Activated B cell treated with CpG ODN at 0.5 μM for 24 hours (primary cell): ENCODE measurements around the gene MICU1. TPM values are rescaled to one million over a fixed set of nuclear protein-coding genes. Genes with fewer than 3 reads are reported as not detected.

Experiments used
- ATAC-seq: fragments of 200-7000 bp; cut with Tn5 transposase; one replicate; pipeline ENCODE4 v1.10.0; 2021; ENCODE audit warnings: low read depth, mild to moderate bottlenecking, moderate library complexity
- CTCF ChIA-PET: fragments of 350-600 bp; sonication (Branson Sonifier 250); formaldehyde crosslinking; loops from one replicate; lab custom pipeline; 2021; ENCODE audit warnings: antibody characterized with exemption; lab: Charles Lee
- POLR2A ChIA-PET: fragments of 350-600 bp; sonication (Branson Sonifier 250); formaldehyde crosslinking; loops from one replicate; lab custom pipeline; 2021; ENCODE audit warnings: antibody characterized with exemption; lab: Charles Lee
- DNase-seq: peaks from one replicate; pipeline ENCODE4 v3.0.0; 2022
- H3K27ac Mint-ChIP-seq: one replicate; pipeline ENCODE4 v1.8.0; 2020; ENCODE audit warnings: mixed read lengths
- H3K27me3 Mint-ChIP-seq: one replicate; pipeline ENCODE4 v1.8.0; 2021; ENCODE audit warnings: mixed read lengths
- H3K36me3 Mint-ChIP-seq: one replicate; pipeline ENCODE4 v1.8.0; 2021; ENCODE audit warnings: low read depth, mixed read lengths
- H3K4me1 Mint-ChIP-seq: one replicate; pipeline ENCODE4 v1.8.0; 2021; ENCODE audit warnings: mixed read lengths
- H3K4me3 Mint-ChIP-seq: one replicate; pipeline ENCODE4 v1.8.0; 2020; ENCODE audit warnings: mild to moderate bottlenecking, mixed read lengths
- H3K9me3 Mint-ChIP-seq: one replicate; pipeline ENCODE4 v1.8.0; 2020; ENCODE audit warnings: mixed read lengths
- intact Hi-C: fragments of 100-400 bp; cut with micrococcal nuclease; formaldehyde crosslinking; loops from one replicate; pipeline ENCODE4 v1.15.1; 2024
- total RNA-seq: library from RNA; stranded (reverse); gene quantifications from 2 replicates; pipeline ENCODE4 v1.2.3, GENCODE V29; 2022
- TF ChIP-seq, protein P1 (sequence below): fragments of 200-600 bp; IDR thresholded peaks from one replicate; pipeline ENCODE4 v1.8.0; 2022; ENCODE audit warnings: antibody characterized with exemption, mild to moderate bottlenecking

The MICU1 gene
- total RNA-seq, 1 donor from 2014 or later = 27.4 TPM

DNA sequence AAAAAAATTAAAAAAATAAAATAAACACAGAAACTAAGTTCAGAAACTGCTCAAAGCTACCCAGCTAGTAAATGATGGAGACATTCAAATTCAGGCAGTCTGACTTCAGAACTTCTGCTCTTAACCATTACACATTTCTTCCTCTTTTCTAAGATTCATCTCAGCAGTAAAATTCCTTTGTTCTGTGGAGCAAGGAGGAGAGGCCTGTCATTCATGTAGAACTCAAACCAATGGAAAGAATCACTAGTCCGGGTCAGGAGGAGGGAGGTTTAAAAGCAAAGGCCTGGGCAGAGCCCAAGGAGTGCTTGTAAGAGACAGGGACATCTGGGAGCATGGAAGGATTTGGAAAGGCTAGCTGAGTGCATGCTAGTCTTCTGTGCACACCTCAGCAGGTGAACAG, 233.3 kb downstream of the MICU1 start:
- CTCF ChIA-PET = no interaction called here
- intact Hi-C loops = no loop called here
- H3K27ac Mint-ChIP-seq = no peak overlapping the region
- H3K4me1 Mint-ChIP-seq = no peaks in the 10 kb centered on the region
- POLR2A ChIA-PET = no interaction called here
- H3K27me3 Mint-ChIP-seq = no peaks in the 10 kb centered on the region
- H3K36me3 Mint-ChIP-seq = peaks cover 33% of the 10 kb centered on the region
- DNase-seq (no peak), ATAC-seq (no peak)
- H3K9me3 Mint-ChIP-seq = no peaks in the 10 kb centered on the region
- TF ChIP-seq, protein P1, sequence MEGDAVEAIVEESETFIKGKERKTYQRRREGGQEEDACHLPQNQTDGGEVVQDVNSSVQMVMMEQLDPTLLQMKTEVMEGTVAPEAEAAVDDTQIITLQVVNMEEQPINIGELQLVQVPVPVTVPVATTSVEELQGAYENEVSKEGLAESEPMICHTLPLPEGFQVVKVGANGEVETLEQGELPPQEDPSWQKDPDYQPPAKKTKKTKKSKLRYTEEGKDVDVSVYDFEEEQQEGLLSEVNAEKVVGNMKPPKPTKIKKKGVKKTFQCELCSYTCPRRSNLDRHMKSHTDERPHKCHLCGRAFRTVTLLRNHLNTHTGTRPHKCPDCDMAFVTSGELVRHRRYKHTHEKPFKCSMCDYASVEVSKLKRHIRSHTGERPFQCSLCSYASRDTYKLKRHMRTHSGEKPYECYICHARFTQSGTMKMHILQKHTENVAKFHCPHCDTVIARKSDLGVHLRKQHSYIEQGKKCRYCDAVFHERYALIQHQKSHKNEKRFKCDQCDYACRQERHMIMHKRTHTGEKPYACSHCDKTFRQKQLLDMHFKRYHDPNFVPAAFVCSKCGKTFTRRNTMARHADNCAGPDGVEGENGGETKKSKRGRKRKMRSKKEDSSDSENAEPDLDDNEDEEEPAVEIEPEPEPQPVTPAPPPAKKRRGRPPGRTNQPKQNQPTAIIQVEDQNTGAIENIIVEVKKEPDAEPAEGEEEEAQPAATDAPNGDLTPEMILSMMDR = no peak
- no peak overlapping the region for H3K4me3 Mint-ChIP-seq

DNA sequence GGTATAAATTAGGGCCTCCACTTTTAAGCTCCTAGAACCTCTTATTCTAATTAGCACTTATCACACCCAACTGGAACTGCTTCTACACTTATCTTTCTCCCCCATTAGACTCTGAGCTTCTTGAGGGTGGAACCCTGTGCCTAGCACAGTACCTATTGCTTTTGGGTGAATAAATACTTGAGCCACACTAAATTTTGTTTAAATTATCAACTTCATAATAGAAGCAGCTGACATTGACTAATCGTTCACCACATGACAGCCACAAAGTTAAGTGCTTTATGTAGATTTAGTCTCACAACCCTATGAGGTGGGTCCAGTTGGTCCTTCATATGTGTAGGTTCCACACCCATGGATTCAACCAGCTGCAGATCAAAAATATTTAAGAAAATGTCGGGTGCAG, 235.1 kb downstream of the MICU1 start:
- H3K4me3 Mint-ChIP-seq = no peak overlapping the region
- H3K4me1 Mint-ChIP-seq = no peaks in the 10 kb centered on the region
- POLR2A ChIA-PET = no interaction called here
- CTCF ChIA-PET = no interaction called here
- H3K36me3 Mint-ChIP-seq = peaks cover 20% of the 10 kb centered on the region
- H3K27ac Mint-ChIP-seq = no peak overlapping the region
- DNase-seq (no peak), ATAC-seq (no peak)
- intact Hi-C loops = no loop called here
- H3K27me3 Mint-ChIP-seq = no peaks in the 10 kb centered on the region
- TF ChIP-seq, protein P1 = no peak
- H3K9me3 Mint-ChIP-seq = no peaks in the 10 kb centered on the region

DNA sequence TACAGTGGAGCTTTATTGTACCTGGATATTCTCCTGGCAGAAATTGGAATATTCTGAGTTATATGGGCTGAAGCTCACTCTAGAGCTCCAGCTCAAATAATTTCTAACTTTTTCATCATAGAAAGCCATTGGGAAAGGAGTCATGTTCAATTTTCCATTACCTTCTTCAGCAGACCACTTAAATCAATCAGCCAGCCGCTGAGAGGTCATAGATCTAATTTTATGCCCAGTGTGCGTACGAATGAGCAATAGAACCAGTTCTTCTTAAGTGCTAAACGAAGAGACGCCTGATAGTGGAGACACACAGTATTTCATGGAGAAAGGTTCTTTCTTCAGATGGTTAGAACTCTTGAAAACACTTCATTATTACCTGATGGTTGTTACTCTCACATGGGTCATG, 236.2 kb downstream of the MICU1 start:
- no peaks in the 10 kb centered on the region for H3K9me3 Mint-ChIP-seq
- H3K4me3 Mint-ChIP-seq = no peak overlapping the region
- H3K4me1 Mint-ChIP-seq = peaks cover 3% of the 10 kb centered on the region
- H3K27me3 Mint-ChIP-seq = no peaks in the 10 kb centered on the region
- CTCF ChIA-PET = no interaction called here
- ATAC-seq (no peak), DNase-seq (no peak)
- TF ChIP-seq, protein P1 = no peak
- POLR2A ChIA-PET = no interaction called here
- peaks cover 18% of the 10 kb centered on the region for H3K36me3 Mint-ChIP-seq
- H3K27ac Mint-ChIP-seq = no peak overlapping the region
- intact Hi-C loops = no loop called here

DNA sequence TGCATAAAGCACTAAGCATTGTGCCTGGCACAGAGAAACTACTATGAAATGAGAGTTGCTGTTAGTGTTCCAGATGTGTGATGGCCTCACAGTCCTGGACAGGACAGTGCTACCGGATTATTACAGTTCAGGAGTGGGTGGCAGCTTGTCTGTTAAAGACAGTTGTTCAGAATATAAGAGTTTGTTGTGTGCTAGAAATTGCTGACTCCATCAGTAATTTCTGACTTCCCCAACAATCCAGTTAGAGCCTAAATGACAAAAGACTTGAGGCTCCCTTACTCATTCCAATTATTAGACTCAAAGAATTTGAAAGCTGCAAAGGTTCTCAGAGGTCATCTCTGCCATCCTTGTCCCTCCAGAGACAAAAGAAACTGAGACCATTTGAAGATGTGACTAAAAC, 236.9 kb downstream of the MICU1 start:
- ATAC-seq = no peak
- Mint-ChIP-seq H3K9me3 (no peaks in the 10 kb centered on the region), H3K27me3 (no peaks in the 10 kb centered on the region), H3K27ac (no peak overlapping the region), H3K4me3 (no peak overlapping the region), H3K36me3 (peaks cover 18% of the 10 kb centered on the region), H3K4me1 (peaks cover 3% of the 10 kb centered on the region)
- no peak for DNase-seq
- CTCF ChIA-PET = no interaction called here
- TF ChIP-seq, protein P1 = no peak
- intact Hi-C loops = no loop called here
- POLR2A ChIA-PET = no interaction called here

DNA sequence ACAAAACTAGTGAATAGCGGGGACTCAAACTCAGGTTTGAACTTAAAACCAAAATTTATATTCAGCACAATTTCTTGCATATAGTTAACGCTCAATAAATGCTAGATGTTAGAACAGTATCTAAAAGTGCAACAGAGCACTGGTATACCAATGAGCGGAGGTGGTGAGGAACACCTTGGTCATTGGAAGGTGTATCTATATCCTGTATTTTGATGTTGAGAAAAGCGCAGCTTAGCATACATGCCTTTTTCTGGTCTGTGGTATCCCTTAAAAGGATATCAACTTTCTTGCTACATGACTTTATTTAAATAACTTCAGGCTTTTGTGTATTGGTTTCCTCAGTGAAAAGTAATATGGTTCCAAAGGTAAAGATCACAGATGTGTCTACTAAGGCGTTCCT, 237.8 kb downstream of the MICU1 start:
- H3K4me3 Mint-ChIP-seq = no peak overlapping the region
- ChIA-PET POLR2A (no interaction called here), CTCF (no interaction called here)
- DNase-seq (no peak), ATAC-seq (no peak)
- intact Hi-C loops = no loop called here
- H3K27me3 Mint-ChIP-seq = no peaks in the 10 kb centered on the region
- H3K4me1 Mint-ChIP-seq = peaks cover 3% of the 10 kb centered on the region
- no peaks in the 10 kb centered on the region for H3K9me3 Mint-ChIP-seq
- H3K36me3 Mint-ChIP-seq = peaks cover 13% of the 10 kb centered on the region
- TF ChIP-seq, protein P1 = no peak
- H3K27ac Mint-ChIP-seq = no peak overlapping the region
